IMR-90 (cell line): ENCODE results near the gene ESRRB. TPM values are rescaled to one million over a fixed set of nuclear protein-coding genes. Genes with fewer than 3 reads are reported as not detected.

ENCODE experiments used
- ATAC-seq: fragments of 200-7000 bp; cut with Tn5 transposase; 2 replicates; pipeline ENCODE4 v1.9.1; 2020; ENCODE audit warnings: low read depth, mild to moderate bottlenecking, moderate library complexity
- BruUV-seq: library from RNA; stranded (reverse); fragments of 400-500 nt; replicated peaks from 2 replicates; lab custom pipeline; 2021; lab: Mats Ljungman, UMichigan
- CTCF ChIA-PET: fragments of 300-600 bp; formaldehyde crosslinking; extraction: SDS; loops from one replicate; lab custom pipeline; 2021; ENCODE audit warnings: antibody characterized with exemption; lab: Yijun Ruan, JAX
- POLR2A ChIA-PET: fragments of 300-600 bp; sonication (Branson Sonifier 250); formaldehyde crosslinking; loops from one replicate; lab custom pipeline; 2022; ENCODE audit warnings: antibody characterized with exemption; ENCODE audit not compliant: unreplicated experiment; lab: Charles Lee
- DNase-seq: peaks from one replicate; pipeline ENCODE4 v3.0.0; 2013
- H2AFZ ChIP-seq: replicated peaks from 2 replicates; pipeline ENCODE3; 2013; ENCODE audit warnings: low read length, mild to moderate bottlenecking; ENCODE audit not compliant: poor library complexity
- H2AK5ac ChIP-seq: 2 replicates; pipeline ENCODE4 v1.6.1; 2013; ENCODE audit warnings: low read depth, low read length, inconsistent platforms
- H2AK9ac ChIP-seq: replicated peaks from 2 replicates; pipeline ENCODE3; 2013; ENCODE audit warnings: mild to moderate bottlenecking, low read depth, low read length, moderate library complexity; ENCODE audit not compliant: poor library complexity
- H2BK120ac ChIP-seq: 2 replicates; pipeline ENCODE4 v1.6.1; 2013; ENCODE audit warnings: low read depth, low read length, inconsistent platforms
- H2BK15ac ChIP-seq: 3 replicates; pipeline ENCODE4 v1.6.1; 2013; ENCODE audit warnings: low read depth, low read length, inconsistent platforms
- H2BK20ac ChIP-seq: 2 replicates; pipeline ENCODE4 v1.6.1; 2013; ENCODE audit warnings: low read depth, mild to moderate bottlenecking, inconsistent platforms, low read length, moderate library complexity
- H2BK5ac ChIP-seq: 2 replicates; pipeline ENCODE4 v1.6.1; 2013; ENCODE audit warnings: mild to moderate bottlenecking, low read depth, low read length, inconsistent platforms; ENCODE audit not compliant: poor library complexity, severe bottlenecking
- H3K14ac ChIP-seq: replicated peaks from 2 replicates; pipeline ENCODE4 v1.6.1; 2013; ENCODE audit warnings: low read depth, low read length, inconsistent platforms
- H3K18ac ChIP-seq: 2 replicates; pipeline ENCODE4 v1.6.1; 2013; ENCODE audit warnings: low read depth, low read length, control low read depth
- H3K23ac ChIP-seq: 2 replicates; pipeline ENCODE4 v1.6.1; 2013; ENCODE audit warnings: low read depth, low read length, inconsistent platforms
- H3K27ac ChIP-seq: 2 replicates; pipeline ENCODE4 v1.5.1; 2013; ENCODE audit warnings: mild to moderate bottlenecking, control low read depth, low read length; ENCODE audit not compliant: insufficient read depth
- H3K27me3 ChIP-seq: 2 replicates; pipeline ENCODE4 v1.6.1; 2013; ENCODE audit warnings: low read length; ENCODE audit not compliant: control insufficient read depth, insufficient read depth
- H3K36me3 ChIP-seq: 2 replicates; pipeline ENCODE4 v1.6.1; 2013; ENCODE audit warnings: low read length, mixed read lengths; ENCODE audit not compliant: control insufficient read depth, insufficient read depth
- H3K4ac ChIP-seq: 2 replicates; pipeline ENCODE4 v1.6.1; 2013; ENCODE audit warnings: low read depth, low read length, inconsistent platforms
- H3K4me1 ChIP-seq: 2 replicates; pipeline ENCODE4 v1.6.1; 2013; ENCODE audit warnings: low read length, mixed read lengths; ENCODE audit not compliant: control insufficient read depth, insufficient read depth
- H3K4me2 ChIP-seq: 2 replicates; pipeline ENCODE4 v1.6.1; 2013; ENCODE audit warnings: low read depth, mild to moderate bottlenecking, control low read depth, low read length, moderate library complexity
- H3K4me3 ChIP-seq: 2 replicates; pipeline ENCODE4 v1.5.1; 2013; ENCODE audit warnings: low read depth, mild to moderate bottlenecking, control low read depth, low read length, moderate library complexity; ENCODE audit not compliant: insufficient read depth
- H3K56ac ChIP-seq: 2 replicates; pipeline ENCODE4 v1.6.1; 2013; ENCODE audit warnings: low read length, inconsistent platforms; ENCODE audit not compliant: insufficient read depth; ENCODE audit errors: extremely low read depth
- H3K79me1 ChIP-seq, 2 experiments: 2 replicates each; pipeline ENCODE4 v1.6.1; 2013; ENCODE audit warnings: low read length in 2 of 2, inconsistent platforms in 1 of 2, low read depth in 1 of 2
- H3K9ac ChIP-seq: 2 replicates; pipeline ENCODE4 v1.6.1; 2013; ENCODE audit warnings: low read depth, low read length, control low read depth
- H3K9me1 ChIP-seq: 2 replicates; pipeline ENCODE4 v1.6.1; 2013; ENCODE audit warnings: low read length, inconsistent platforms; ENCODE audit not compliant: insufficient read depth
- H3K9me3 ChIP-seq: 2 replicates; pipeline ENCODE4 v1.6.1; 2013; ENCODE audit warnings: low read length; ENCODE audit not compliant: control insufficient read depth, insufficient read depth
- H4K20me1 ChIP-seq: 2 replicates; pipeline ENCODE4 v1.6.1; 2013; ENCODE audit warnings: low read length, inconsistent platforms; ENCODE audit not compliant: insufficient read depth
- H4K5ac ChIP-seq: 2 replicates; pipeline ENCODE4 v1.6.1; 2013; ENCODE audit warnings: mild to moderate bottlenecking, low read depth, low read length, control low read depth
- H4K8ac ChIP-seq, 2 experiments: 2 replicates each; pipeline ENCODE4 v1.6.1; 2013; ENCODE audit warnings: low read depth in 2 of 2, low read length in 2 of 2, control low read depth in 1 of 2, inconsistent platforms in 1 of 2
- H4K91ac ChIP-seq: 2 replicates; pipeline ENCODE4 v1.6.1; 2013; ENCODE audit warnings: low read depth, low read length, inconsistent platforms; ENCODE audit not compliant: insufficient read depth
- MAFK ChIP-seq: IDR thresholded peaks from 2 replicates; pipeline ENCODE4 v1.6.1; 2012; ENCODE audit warnings: low read depth, low read length, improper control_type of control experiment
- MAZ ChIP-seq: IDR thresholded peaks from 2 replicates; pipeline ENCODE4 v1.6.1; 2012; ENCODE audit warnings: low read depth, mild to moderate bottlenecking, low read length, improper control_type of control experiment, moderate library complexity, borderline replicate concordance
- NFE2L2 ChIP-seq: fragments of 150-350 bp; IDR thresholded peaks from 2 replicates; pipeline ENCODE4 v1.6.1; 2016; ENCODE audit warnings: low read depth, mild to moderate bottlenecking, low read length
- POLR2A ChIP-seq: IDR thresholded peaks from 2 replicates; pipeline ENCODE4 v1.6.1; 2012; ENCODE audit warnings: mild to moderate bottlenecking, low read depth, low read length
- WGBS, 2 experiments: methylation state at CpG; one replicate each; pipeline versions ENCODE4 v1.1.5 to v1.1.7; 2013; ENCODE audit warnings: missing lambda C conversion rate in 2 of 2; ENCODE audit not compliant: insufficient read length in 1 of 2; ENCODE audit errors: extremely low coverage in 2 of 2; 5-methylcytosine and 5-hydroxymethylcytosine counted together
- dilution Hi-C: fragments of 300-500 bp; cut with HindIII; formaldehyde crosslinking; loops from one replicate; pipeline ENCODE4 v1.14.3; 2018; ENCODE audit warnings: low sequenced_read_pairs; ENCODE audit not compliant: unreplicated experiment
- in situ Hi-C: fragments of 300-500 bp; cut with MboI; formaldehyde crosslinking; loops from 3 replicates; pipeline ENCODE4 v1.14.3; 2019; ENCODE audit warnings: low sequenced_read_pairs, inconsistent platforms, mixed read lengths
- intact Hi-C: fragments of 100-400 bp; cut with micrococcal nuclease; formaldehyde crosslinking; loops from 2 replicates; pipeline ENCODE4 v1.10.0; 2022
- polyA plus RNA-seq, 3 experiments: library from polyadenylated mRNA; depleted of rRNA; stranded (reverse); fragments of >200 nt; gene quantifications; 2 replicates each; pipeline ENCODE4 v1.2.3, GENCODE V29; 2012; ENCODE audit warnings: low replicate concordance in 1 of 3
- total RNA-seq: library from RNA; depleted of rRNA; stranded (reverse); fragments of >200 nt; gene quantifications from 2 replicates; pipeline ENCODE4 v1.2.3, GENCODE V29; 2012
- TF ChIP-seq, protein P1 (sequence below): fragments of 150-350 bp; IDR thresholded peaks from 2 replicates; pipeline ENCODE4 v1.6.1; 2016; ENCODE audit warnings: low read depth, mild to moderate bottlenecking, low read length, moderate library complexity, borderline replicate concordance
- TF ChIP-seq, protein P2 (sequence below): conservative IDR thresholded peaks from 2 replicates; pipeline ENCODE4 v1.5.1; 2012; ENCODE audit warnings: mild to moderate bottlenecking, low read depth, low read length, improper control_type of control experiment

Gene ESRRB
- total and polyA plus RNA-seq, 2 of the 4 experiments (the other 2 are of a cell fraction): not detected

DNA sequence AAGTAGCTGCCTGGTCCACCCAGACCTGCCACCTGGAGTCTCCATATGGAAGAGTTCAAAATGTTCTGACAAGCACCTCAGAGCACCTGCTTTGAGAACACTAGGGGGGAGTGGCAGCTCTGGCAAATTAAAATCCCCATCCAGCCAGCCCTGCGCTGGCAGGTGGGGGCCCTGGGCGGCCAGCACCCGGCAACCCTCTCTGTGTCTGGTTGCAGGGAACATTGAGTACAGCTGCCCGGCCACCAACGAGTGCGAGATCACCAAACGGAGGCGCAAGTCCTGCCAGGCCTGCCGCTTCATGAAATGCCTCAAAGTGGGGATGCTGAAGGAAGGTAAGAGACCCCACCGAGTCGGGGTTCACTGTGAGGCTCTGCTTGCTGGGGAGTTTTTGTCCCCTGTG, 86.4 kb downstream of the ESRRB start:
- Histone ChIP-seq H3K4ac (no peak overlapping the region), H2BK15ac (no peak overlapping the region), H3K4me2 (no peak overlapping the region), H3K79me1 (no peaks in the 10 kb centered on the region), H4K5ac (no peak overlapping the region), H3K23ac (no peak overlapping the region), H3K4me1 (no peaks in the 10 kb centered on the region), H3K14ac (no peak overlapping the region), H4K8ac (no peak overlapping the region), H4K91ac (no peak overlapping the region), H3K27me3 (peaks cover 2% of the 10 kb centered on the region; the same call in 1 of the 2 replicates), H3K27ac (no peak overlapping the region), H3K4me3 (no peak overlapping the region), H4K20me1 (no peaks in the 10 kb centered on the region), H2AK9ac (no peak overlapping the region), H2BK120ac (no peak overlapping the region), H3K9me1 (no peaks in the 10 kb centered on the region), H3K36me3 (no peaks in the 10 kb centered on the region), H2BK20ac (no peak overlapping the region), H2BK5ac (no peak overlapping the region), H3K9ac (no peak overlapping the region), H3K9me3 (no peaks in the 10 kb centered on the region), H2AK5ac (no peak overlapping the region), H2AFZ (no peak overlapping the region), H3K18ac (no peak overlapping the region), H3K56ac (no peak overlapping the region)
- no TSS peak for BruUV-seq
- ATAC-seq: no peak
- in situ Hi-C loops (no loop called here), dilution Hi-C loops (no loop called here), intact Hi-C loops (no loop called here)
- TF ChIP-seq MAFK (no peak), NFE2L2 (no peak), POLR2A (no peak), MAZ (no peak)
- TF ChIP-seq, protein P1, sequence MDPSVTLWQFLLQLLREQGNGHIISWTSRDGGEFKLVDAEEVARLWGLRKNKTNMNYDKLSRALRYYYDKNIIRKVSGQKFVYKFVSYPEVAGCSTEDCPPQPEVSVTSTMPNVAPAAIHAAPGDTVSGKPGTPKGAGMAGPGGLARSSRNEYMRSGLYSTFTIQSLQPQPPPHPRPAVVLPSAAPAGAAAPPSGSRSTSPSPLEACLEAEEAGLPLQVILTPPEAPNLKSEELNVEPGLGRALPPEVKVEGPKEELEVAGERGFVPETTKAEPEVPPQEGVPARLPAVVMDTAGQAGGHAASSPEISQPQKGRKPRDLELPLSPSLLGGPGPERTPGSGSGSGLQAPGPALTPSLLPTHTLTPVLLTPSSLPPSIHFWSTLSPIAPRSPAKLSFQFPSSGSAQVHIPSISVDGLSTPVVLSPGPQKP: no peak
- TF ChIP-seq, protein P2, sequence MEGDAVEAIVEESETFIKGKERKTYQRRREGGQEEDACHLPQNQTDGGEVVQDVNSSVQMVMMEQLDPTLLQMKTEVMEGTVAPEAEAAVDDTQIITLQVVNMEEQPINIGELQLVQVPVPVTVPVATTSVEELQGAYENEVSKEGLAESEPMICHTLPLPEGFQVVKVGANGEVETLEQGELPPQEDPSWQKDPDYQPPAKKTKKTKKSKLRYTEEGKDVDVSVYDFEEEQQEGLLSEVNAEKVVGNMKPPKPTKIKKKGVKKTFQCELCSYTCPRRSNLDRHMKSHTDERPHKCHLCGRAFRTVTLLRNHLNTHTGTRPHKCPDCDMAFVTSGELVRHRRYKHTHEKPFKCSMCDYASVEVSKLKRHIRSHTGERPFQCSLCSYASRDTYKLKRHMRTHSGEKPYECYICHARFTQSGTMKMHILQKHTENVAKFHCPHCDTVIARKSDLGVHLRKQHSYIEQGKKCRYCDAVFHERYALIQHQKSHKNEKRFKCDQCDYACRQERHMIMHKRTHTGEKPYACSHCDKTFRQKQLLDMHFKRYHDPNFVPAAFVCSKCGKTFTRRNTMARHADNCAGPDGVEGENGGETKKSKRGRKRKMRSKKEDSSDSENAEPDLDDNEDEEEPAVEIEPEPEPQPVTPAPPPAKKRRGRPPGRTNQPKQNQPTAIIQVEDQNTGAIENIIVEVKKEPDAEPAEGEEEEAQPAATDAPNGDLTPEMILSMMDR: no peak
- CTCF ChIA-PET: no interaction called here
- WGBS, 2 experiments: no CpG with 5 or more reads among the region's 11 CpGs
- POLR2A ChIA-PET: no interaction called here
- no peak for DNase-seq
